H1 (cell line): ENCODE results near the gene KIZ. TPM values are rescaled to one million over a fixed set of nuclear protein-coding genes. Genes with fewer than 3 reads are reported as not detected.

Source experiments
- CTCF ChIA-PET: fragments of 300-600 bp; sonication (Branson Sonifier 250); formaldehyde crosslinking; loops from one replicate; lab custom pipeline; 2021; ENCODE audit not compliant: partially characterized antibody; lab: Charles Lee
- POLR2A ChIA-PET: fragments of 300-600 bp; sonication (Branson Sonifier 250); formaldehyde crosslinking; loops from one replicate; lab custom pipeline; 2021; ENCODE audit warnings: inconsistent platforms; ENCODE audit not compliant: partially characterized antibody; lab: Charles Lee
- DNase-seq, 2 experiments: peaks; one replicate each; pipeline versions ENCODE4 v3.0.0 to v3.0.0-alpha.2; 2010 to 2022; ENCODE audit warnings: low spot score in 2 of 2, low read depth in 1 of 2, mixed read lengths in 1 of 2
- FAIRE-seq: peaks from 2 replicates; lab custom pipeline; 2011; peaks lifted over from hg19 to GRCh38; lab: Jason Lieb, UNC
- H2AFZ ChIP-seq: 2 replicates; pipeline ENCODE4 v1.8.1; 2012; ENCODE audit warnings: low read length, inconsistent platforms
- H2AK5ac ChIP-seq: 2 replicates; pipeline ENCODE4 v1.6.1; 2013; ENCODE audit warnings: low read depth, low read length
- H2BK120ac ChIP-seq: replicated peaks from 2 replicates; pipeline ENCODE3; 2013; ENCODE audit warnings: low read depth, low read length, inconsistent platforms
- H2BK12ac ChIP-seq: 2 replicates; pipeline ENCODE4 v1.6.1; 2013; ENCODE audit warnings: low read depth, low read length
- H2BK15ac ChIP-seq: 2 replicates; pipeline ENCODE4 v1.6.1; 2013; ENCODE audit warnings: low read length
- H2BK20ac ChIP-seq: 2 replicates; pipeline ENCODE4 v1.6.1; 2013; ENCODE audit warnings: low read length
- H2BK5ac ChIP-seq: 2 replicates; pipeline ENCODE4 v1.6.1; 2013; ENCODE audit warnings: low read depth, low read length
- H3K14ac ChIP-seq: 2 replicates; pipeline ENCODE4 v1.6.1; 2013; ENCODE audit warnings: inconsistent platforms; ENCODE audit not compliant: insufficient read length
- H3K18ac ChIP-seq: 2 replicates; pipeline ENCODE4 v1.6.1; 2013; ENCODE audit warnings: low read length; ENCODE audit errors: extremely low read depth
- H3K23ac ChIP-seq: 2 replicates; pipeline ENCODE4 v1.6.1; 2013; ENCODE audit warnings: inconsistent platforms; ENCODE audit not compliant: insufficient read length
- H3K23me2 ChIP-seq: 2 replicates; pipeline ENCODE4 v1.6.1; 2013; ENCODE audit warnings: low read depth, low read length
- H3K27ac ChIP-seq: 2 replicates; pipeline ENCODE4 v1.6.1; 2011; ENCODE audit warnings: low read depth, low read length, inconsistent platforms
- H3K27me3 ChIP-seq, 4 experiments: replicated peaks in 1 of 4; 1 replicate in 1 of 4; 2 replicates in 3 of 4; pipeline versions ENCODE4 v1.6.1 to v1.8.1; 2011 to 2013; ENCODE audit warnings: low read length in 3 of 4, mild to moderate bottlenecking in 3 of 4, inconsistent platforms in 2 of 4, mixed read lengths in 2 of 4, moderate library complexity in 1 of 4; ENCODE audit not compliant: control insufficient read depth in 3 of 4, insufficient read depth in 3 of 4; ENCODE audit errors: extremely low read depth in 1 of 4
- H3K36me3 ChIP-seq, 4 experiments: 2 replicates each; pipeline versions ENCODE4 v1.6.1 to v1.8.1; 2011 to 2013; ENCODE audit warnings: mild to moderate bottlenecking in 4 of 4, low read length in 3 of 4, moderate library complexity in 2 of 4, control low read depth in 1 of 4, inconsistent platforms in 1 of 4; ENCODE audit not compliant: insufficient read depth in 4 of 4, control insufficient read depth in 2 of 4
- H3K4ac ChIP-seq: replicated peaks from 2 replicates; pipeline ENCODE3; 2013; ENCODE audit warnings: low read length, low read depth, mixed read lengths, inconsistent platforms; ENCODE audit not compliant: insufficient read length
- H3K4me1 ChIP-seq, 4 experiments: replicated peaks in 1 of 4; 1 replicate in 1 of 4; 2 replicates in 3 of 4; pipeline versions ENCODE4 v1.6.1 to v1.8.1; 2011 to 2013; ENCODE audit warnings: low read length in 3 of 4, inconsistent platforms in 2 of 4, mixed read lengths in 1 of 4; ENCODE audit not compliant: insufficient read depth in 4 of 4, control insufficient read depth in 3 of 4
- H3K4me2 ChIP-seq, 2 experiments: 2 replicates each; pipeline versions ENCODE4 v1.6.1 to v1.8.1; 2011 to 2013; ENCODE audit warnings: low read depth in 2 of 2, low read length in 2 of 2, control low read depth in 1 of 2, inconsistent platforms in 1 of 2, mild to moderate bottlenecking in 1 of 2; ENCODE audit not compliant: insufficient read depth in 1 of 2
- H3K4me3 ChIP-seq, 4 experiments: fragments of 200-600, 300-600 bp in 1 of 4; sonication (generic), shearing (Covaris generic), sonication (Bioruptor Twin) in 1 of 4; 2 replicates each; pipeline versions ENCODE4 v1.5.1 to v1.8.1; 2011 to 2016; ENCODE audit warnings: low read length in 4 of 4, low read depth in 3 of 4, control low read depth in 2 of 4, inconsistent platforms in 2 of 4, mild to moderate bottlenecking in 2 of 4, mixed read lengths in 1 of 4, moderate library complexity in 1 of 4; ENCODE audit not compliant: insufficient read depth in 2 of 4; ENCODE audit errors: extremely low read depth in 1 of 4
- H3K56ac ChIP-seq: replicated peaks from 2 replicates; pipeline ENCODE3; 2013; ENCODE audit warnings: low read depth, mild to moderate bottlenecking, mixed read lengths, low read length, inconsistent platforms; ENCODE audit not compliant: insufficient read length
- H3K79me1 ChIP-seq: 2 replicates; pipeline ENCODE4 v1.6.1; 2013; ENCODE audit warnings: low read depth, low read length, control low read depth
- H3K79me2 ChIP-seq, 2 experiments: 2 replicates each; pipeline versions ENCODE4 v1.6.1 to v1.8.1; 2012 to 2013; ENCODE audit warnings: low read length in 2 of 2, mild to moderate bottlenecking in 2 of 2, inconsistent platforms in 1 of 2; ENCODE audit not compliant: insufficient read depth in 2 of 2, control insufficient read depth in 1 of 2
- H3K9ac ChIP-seq, 4 experiments: replicated peaks in 1 of 4; 1 replicate in 1 of 4; 2 replicates in 3 of 4; pipeline versions ENCODE4 v1.6.1 to v1.8.1; 2011 to 2013; ENCODE audit warnings: low read depth in 3 of 4, low read length in 3 of 4, control low read depth in 2 of 4, mild to moderate bottlenecking in 2 of 4, moderate library complexity in 2 of 4, inconsistent platforms in 1 of 4; ENCODE audit errors: extremely low read depth in 1 of 4
- H3K9me3 ChIP-seq, 2 experiments: 2 replicates each; pipeline versions ENCODE4 v1.6.1 to v1.8.1; 2012 to 2013; ENCODE audit warnings: mild to moderate bottlenecking in 2 of 2, moderate library complexity in 2 of 2, control low read depth in 1 of 2, inconsistent platforms in 1 of 2, low read depth in 1 of 2, low read length in 1 of 2, mixed read lengths in 1 of 2; ENCODE audit not compliant: insufficient read depth in 2 of 2
- H4K20me1 ChIP-seq, 2 experiments: replicated peaks in 1 of 2; 2 replicates each; pipeline versions ENCODE3 to v1.8.1; 2011 to 2013; ENCODE audit warnings: inconsistent platforms in 2 of 2, low read length in 2 of 2, mild to moderate bottlenecking in 1 of 2; ENCODE audit not compliant: insufficient read depth in 2 of 2, control insufficient read depth in 1 of 2
- H4K5ac ChIP-seq: 2 replicates; pipeline ENCODE4 v1.6.1; 2013; ENCODE audit warnings: low read length, low read depth, mixed read lengths, inconsistent platforms; ENCODE audit not compliant: insufficient read length
- H4K8ac ChIP-seq: 2 replicates; pipeline ENCODE4 v1.8.0; 2013; ENCODE audit warnings: mild to moderate bottlenecking, moderate library complexity, low read length, inconsistent platforms; ENCODE audit not compliant: insufficient read depth; ENCODE audit errors: extremely low read depth
- H4K91ac ChIP-seq: replicated peaks from 2 replicates; pipeline ENCODE3; 2013; ENCODE audit warnings: low read length, mixed read lengths, inconsistent platforms; ENCODE audit not compliant: insufficient read length
- BCL11A ChIP-seq, 2 experiments: IDR thresholded peaks; one replicate each; pipeline ENCODE4 v1.6.1; 2011; ENCODE audit warnings: low read depth in 2 of 2, low read length in 2 of 2, mild to moderate bottlenecking in 2 of 2
- POLR2AphosphoS5 ChIP-seq: IDR thresholded peaks from 2 replicates; pipeline ENCODE4 v1.6.1; 2011; ENCODE audit warnings: low read depth, low read length
- SIX5 ChIP-seq: IDR thresholded peaks from 2 replicates; pipeline ENCODE4 v1.6.1; 2011; ENCODE audit warnings: mild to moderate bottlenecking, low read depth, low read length
- SP2 ChIP-seq: IDR thresholded peaks from 2 replicates; pipeline ENCODE4 v1.6.1; 2012; ENCODE audit warnings: mild to moderate bottlenecking, low read length, inconsistent platforms
- WGBS, 2 experiments: shearing (Covaris generic) in 1 of 2; methylation state at CpG; one replicate each; pipeline versions ENCODE4 v1.1.6 to v1.1.7; 2013 to 2015; ENCODE audit warnings: low lambda C conversion rate in 2 of 2, mixed read lengths in 2 of 2, inconsistent platforms in 1 of 2, low coverage in 1 of 2, missing lambda C conversion rate in 1 of 2; ENCODE audit not compliant: insufficient replicate concordance in 2 of 2, insufficient coverage in 1 of 2, insufficient read length in 1 of 2; ENCODE audit errors: extremely low coverage in 1 of 2, missing lambda C conversion rate in 1 of 2; 5-methylcytosine and 5-hydroxymethylcytosine counted together
- polyA plus RNA-seq, 7 experiments: library from polyadenylated mRNA; depleted of rRNA in 3 of 7; stranded (reverse) in 5 of 7; unstranded in 2 of 7; fragments of >200 nt in 5 of 7; fragments of 200-250 nt in 2 of 7; gene quantifications; 1 replicate in 5 of 7; 2 replicates in 1 of 7; 4 replicates in 1 of 7; pipeline versions ENCODE4 v1.2.1 to v1.2.3, GENCODE V29; 2011 to 2013; ENCODE audit warnings: missing spikeins in 2 of 7, mixed read lengths in 2 of 7
- total RNA-seq: library from RNA; stranded (reverse); fragmentation: NEBNext Ultra II Directional; extraction: Animal tissue kit (Norgen Biotek cat#: 25700); gene quantifications from 2 replicates; pipeline ENCODE4 v1.2.1, GENCODE V29; 2021
- TF ChIP-seq, protein P1 (sequence below): IDR thresholded peaks from 2 replicates; pipeline ENCODE4 v1.6.1; 2012; ENCODE audit warnings: inconsistent platforms

Gene KIZ
- total and polyA plus RNA-seq, 2 of the 8 experiments (the other 6 are each of a cell fraction or from before 2014, with no cell fraction given) = 13.0 to 51.7 TPM

DNA sequence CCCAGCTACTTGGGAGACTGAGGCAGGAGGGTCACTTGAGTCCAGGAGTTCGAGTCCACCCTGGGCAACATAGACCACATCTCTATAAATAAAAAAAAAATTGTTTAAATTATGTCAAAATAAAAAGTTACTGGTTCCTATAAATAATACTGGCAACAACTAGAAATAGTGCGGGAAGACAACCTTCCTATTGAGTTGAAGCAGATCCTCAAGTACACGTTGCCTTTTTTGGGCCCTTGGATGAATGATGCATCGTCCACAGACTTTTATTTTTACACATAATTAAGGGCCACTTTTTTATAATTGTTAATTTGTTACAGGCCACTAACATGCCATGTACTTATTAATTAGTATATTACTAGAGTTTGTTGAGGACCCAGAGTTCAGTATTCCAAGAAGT is 31.1 kb downstream of the KIZ start:
- TF ChIP-seq, protein P1, sequence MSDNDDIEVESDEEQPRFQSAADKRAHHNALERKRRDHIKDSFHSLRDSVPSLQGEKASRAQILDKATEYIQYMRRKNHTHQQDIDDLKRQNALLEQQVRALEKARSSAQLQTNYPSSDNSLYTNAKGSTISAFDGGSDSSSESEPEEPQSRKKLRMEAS = no peak
- TF ChIP-seq POLR2AphosphoS5 (no peak), BCL11A (IDR thresholded peaks at IDR 0.05; ENCODE audit: low read depth in 2 of 2, low read length in 2 of 2) (no peak), SIX5 (no peak), SP2 (no peak)
- Histone ChIP-seq H4K91ac (no peak overlapping the region), H4K5ac (no peak overlapping the region), H3K27me3 (peaks cover 0 to 1% (median 0%) of the 10 kb centered on the region in 4 experiments; a peak in 1 of 7 replicates), H2AFZ (no peak overlapping the region), H2AK5ac (no peak overlapping the region), H3K18ac (no peak overlapping the region), H3K56ac (no peak overlapping the region), H3K79me1 (no peaks in the 10 kb centered on the region), H3K4me1 (peaks cover 0 to 3% (median 0%) of the 10 kb centered on the region in 4 experiments; a peak in 1 of 7 replicates), H3K4me2 (no peak overlapping the region), H4K8ac (no peak overlapping the region), H2BK12ac (no peak overlapping the region), H2BK120ac (no peak overlapping the region), H3K4ac (no peak overlapping the region), H3K14ac (no peak overlapping the region), H3K36me3 (peaks cover 0 to 5% (median 2%) of the 10 kb centered on the region in 4 experiments; a peak in 1 of 8 replicates), H3K4me3 (no peak overlapping the region), H3K27ac (no peak overlapping the region), H3K23me2 (no peaks in the 10 kb centered on the region), H2BK15ac (no peak overlapping the region), H2BK20ac (no peak overlapping the region), H3K9ac (no peak overlapping the region), H3K23ac (no peak overlapping the region), H3K9me3 (no peaks in the 10 kb centered on the region), H4K20me1 (no peaks in the 10 kb centered on the region), H3K79me2 (no peaks in the 10 kb centered on the region), H2BK5ac (no peak overlapping the region)
- WGBS, 2 experiments = 90% methylated on average over 4 of the region's 4 CpGs; no CpG with 5 or more reads in 1 of the 2 experiments
- CTCF ChIA-PET = no interaction called here
- POLR2A ChIA-PET = interaction anchor here (1.3 kb wide), 1 partner anchor 19 kb away, joined by 3 read pairs; no protein-coding TSS in a partner anchor
- DNase-seq (no peak), FAIRE-seq (no peak)
